D721Med (cell line): ENCODE results near the gene RERG.
"Not testable (repeated sequence)": the region's sequence is repeated elsewhere in the genome, so short reads cannot be mapped to it uniquely, and the experiment has no call there.

Experiments used
- DNase-seq: peaks from one replicate; pipeline ENCODE4 v3.0.0; 2011; ENCODE audit warnings: low spot score; ENCODE audit not compliant: insufficient read length
- FAIRE-seq: peaks from 2 replicates; lab custom pipeline; 2011; peaks lifted over from hg19 to GRCh38; lab: Jason Lieb, UNC
- CTCF ChIP-seq: IDR thresholded peaks from 2 replicates; pipeline ENCODE4 v1.5.1; 2012; ENCODE audit warnings: mild to moderate bottlenecking, control low read depth; ENCODE audit not compliant: insufficient read depth; ENCODE audit errors: missing control alignments

RERG gene

DNA sequence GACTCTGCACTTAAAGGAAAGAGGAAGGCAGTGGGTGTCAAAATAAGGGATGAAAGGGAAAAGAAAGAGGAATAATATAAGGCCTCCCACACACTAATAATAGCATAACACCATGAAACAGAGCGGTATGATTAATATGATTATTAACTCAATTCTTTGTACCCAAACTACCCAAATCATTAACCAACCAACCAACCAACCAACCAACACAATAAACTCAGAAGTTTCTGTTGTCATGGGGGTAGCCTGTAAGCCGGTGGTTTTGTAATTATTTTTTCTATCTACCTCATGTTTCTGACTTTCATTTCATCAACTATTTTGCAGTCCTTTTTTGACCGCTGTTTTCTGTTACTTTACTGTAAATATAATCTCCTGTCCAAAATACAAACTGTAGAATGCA, 105.8 kb downstream of the RERG start:
- TF ChIP-seq CTCF: no peak
- DNase-seq (no peak), FAIRE-seq (no peak)

DNA sequence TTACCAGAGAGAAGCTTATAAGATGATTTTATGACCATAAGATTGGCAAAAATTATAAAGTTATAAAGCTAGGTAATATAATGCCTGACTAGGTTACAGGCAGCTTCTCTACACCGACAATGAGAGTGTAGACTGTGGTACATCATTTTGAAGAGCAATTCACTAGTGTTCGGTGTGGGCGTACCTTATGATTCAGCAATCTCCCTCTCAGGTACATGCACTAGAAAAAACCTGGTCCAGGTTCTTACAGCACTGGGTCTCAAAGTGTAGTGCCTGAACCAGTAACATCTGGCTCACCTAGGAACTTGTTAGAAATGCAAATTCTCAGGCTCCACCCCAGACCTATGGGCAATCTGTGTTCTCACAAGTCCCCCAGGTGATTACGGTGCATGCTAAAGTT, 106.7 kb downstream of the RERG start:
- FAIRE-seq: no peak
- DNase-seq: no peak
- no peak for TF ChIP-seq CTCF

GRCh38 chr12:15092826-15093225, 128.4 kb downstream of the RERG start:
- DNase-seq: no peak
- no peak for TF ChIP-seq CTCF
- FAIRE-seq: no peak

DNA sequence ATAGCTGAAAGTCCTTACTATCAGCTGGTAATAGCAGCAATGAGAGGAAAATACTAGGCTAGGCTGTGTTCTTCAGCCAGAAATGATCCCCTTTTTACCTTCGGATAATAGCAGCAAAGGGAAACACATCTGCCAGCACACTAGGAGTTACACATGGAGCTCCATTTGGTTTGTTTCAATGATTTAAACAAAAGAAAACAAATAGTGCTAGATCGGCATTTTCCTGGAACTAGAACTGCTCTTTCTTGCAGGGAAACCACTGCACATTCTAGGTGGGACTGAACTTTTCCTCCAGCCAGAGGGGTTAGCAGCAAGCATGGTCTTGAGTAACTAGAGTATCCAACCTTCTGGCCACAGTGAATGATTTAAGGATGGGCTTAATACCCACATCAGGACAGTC, 130.8 kb downstream of the RERG start:
- DNase-seq: no peak
- FAIRE-seq: no peak
- no peak for TF ChIP-seq CTCF

DNA sequence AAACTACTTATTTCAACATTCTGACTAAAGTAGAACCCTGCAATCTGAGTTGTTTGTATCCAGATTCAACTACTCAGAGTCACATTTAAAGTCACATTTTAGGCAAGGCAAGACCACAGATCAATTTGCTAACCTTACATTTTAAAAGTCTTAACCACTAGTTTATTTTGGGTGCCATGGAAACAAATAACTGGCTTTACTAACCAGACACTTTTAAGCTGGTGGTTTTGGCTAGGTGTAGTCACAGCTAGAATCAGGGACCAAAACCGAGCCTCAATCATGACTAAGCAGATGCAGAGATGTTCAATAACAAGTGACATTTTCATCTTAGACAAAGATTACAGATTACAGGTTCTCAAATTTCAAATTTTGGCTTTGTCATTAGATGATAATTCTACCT, 133.1 kb downstream of the RERG start:
- FAIRE-seq: no peak
- no peak for DNase-seq
- no peak for TF ChIP-seq CTCF

GRCh38 chr12:15077751-15078150, 143.5 kb downstream of the RERG start:
- not testable (repeated sequence) for FAIRE-seq

DNA sequence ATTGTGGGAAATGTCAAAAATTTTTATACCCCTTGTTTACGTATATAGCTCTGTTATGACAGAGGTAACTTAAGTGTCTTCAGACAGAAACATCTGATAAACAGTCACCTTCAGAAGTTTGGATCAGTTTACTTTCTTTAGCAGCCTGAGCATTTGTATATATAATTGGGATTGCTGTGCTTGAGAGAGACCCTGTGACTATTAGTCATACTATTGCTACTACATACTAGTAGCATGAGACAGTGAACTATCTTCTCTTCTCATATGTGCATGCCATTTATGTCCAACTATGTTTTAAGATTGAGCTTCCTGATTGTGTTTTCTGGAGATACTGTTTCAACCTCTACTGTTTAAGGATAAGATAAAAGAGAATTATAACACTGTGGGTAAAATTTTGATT, 146.9 kb downstream of the RERG start:
- DNase-seq (no peak), FAIRE-seq (no peak)
- TF ChIP-seq CTCF: no peak

More at GRCh38 chr12:15077751-15078150, 143.5 kb downstream of the RERG start:
- DNase-seq: not testable (repeated sequence)

GRCh38 chr12:15059123-15059522, 162.1 kb downstream of the RERG start:
- FAIRE-seq: no peak

More at GRCh38 chr12:15059123-15059522, 162.1 kb downstream of the RERG start:
- TF ChIP-seq CTCF: no peak
- no peak for DNase-seq
